ENCODE results near the gene C22orf31. TPM values are rescaled to one million over a fixed set of nuclear protein-coding genes. Genes with fewer than 3 reads are reported as not detected.

Gene C22orf31
- total RNA-seq, 1 experiment from 2014 or later = not detected

DNA sequence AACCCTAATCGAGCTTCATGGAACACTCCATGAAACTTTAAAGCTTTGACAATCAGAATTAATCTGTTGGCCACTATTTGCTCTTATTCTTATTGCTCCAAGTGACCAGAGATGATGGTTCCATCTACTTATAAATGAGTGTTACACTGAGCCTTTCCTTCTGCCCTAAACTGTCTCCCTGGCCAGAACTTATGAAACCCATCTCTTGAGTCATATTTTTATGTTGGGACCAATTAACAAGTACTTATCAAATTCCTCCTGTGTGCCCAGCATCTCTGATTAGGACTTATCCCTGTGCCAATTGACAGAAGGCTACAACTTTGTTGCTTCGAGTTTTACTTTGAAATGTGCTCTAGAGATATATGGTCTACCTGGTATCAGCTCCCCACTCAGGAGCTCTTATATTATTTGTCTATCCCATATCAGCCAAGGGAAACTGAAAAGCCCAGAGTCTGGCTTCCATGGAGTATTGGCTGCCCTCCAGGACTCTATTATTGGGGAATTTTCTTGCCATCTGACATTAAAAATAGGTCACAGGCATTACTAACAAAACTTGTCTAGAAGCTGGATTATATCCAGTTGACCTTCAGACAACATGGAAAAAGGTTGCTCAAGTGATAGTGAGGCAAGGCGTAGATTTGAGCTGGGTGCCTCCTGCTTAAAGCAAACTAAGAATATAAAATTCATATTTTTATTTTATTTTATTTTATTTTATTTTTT is 20.0 kb upstream of the C22orf31 start:
- no peak overlapping the region for H3K4me3 Mint-ChIP-seq (ENCODE audit: low read depth, unreplicated experiment)
- H3K36me3 Mint-ChIP-seq (ENCODE audit: insufficient read depth, unreplicated experiment) = no peaks in the 10 kb centered on the region
- no peaks in the 10 kb centered on the region for H3K27me3 Mint-ChIP-seq (ENCODE audit: unreplicated experiment)
- DNase-seq = no peak
- CTCF ChIA-PET = no interaction called here
- intact Hi-C loops (cut with micrococcal nuclease; ENCODE audit: unreplicated experiment) = no loop called here
- peaks cover 7% of the 10 kb centered on the region for H3K4me1 Mint-ChIP-seq (ENCODE audit: low read depth, unreplicated experiment)
- no TSS peak for BruUV-seq (replicated peaks)
- TF ChIP-seq, protein P1, sequence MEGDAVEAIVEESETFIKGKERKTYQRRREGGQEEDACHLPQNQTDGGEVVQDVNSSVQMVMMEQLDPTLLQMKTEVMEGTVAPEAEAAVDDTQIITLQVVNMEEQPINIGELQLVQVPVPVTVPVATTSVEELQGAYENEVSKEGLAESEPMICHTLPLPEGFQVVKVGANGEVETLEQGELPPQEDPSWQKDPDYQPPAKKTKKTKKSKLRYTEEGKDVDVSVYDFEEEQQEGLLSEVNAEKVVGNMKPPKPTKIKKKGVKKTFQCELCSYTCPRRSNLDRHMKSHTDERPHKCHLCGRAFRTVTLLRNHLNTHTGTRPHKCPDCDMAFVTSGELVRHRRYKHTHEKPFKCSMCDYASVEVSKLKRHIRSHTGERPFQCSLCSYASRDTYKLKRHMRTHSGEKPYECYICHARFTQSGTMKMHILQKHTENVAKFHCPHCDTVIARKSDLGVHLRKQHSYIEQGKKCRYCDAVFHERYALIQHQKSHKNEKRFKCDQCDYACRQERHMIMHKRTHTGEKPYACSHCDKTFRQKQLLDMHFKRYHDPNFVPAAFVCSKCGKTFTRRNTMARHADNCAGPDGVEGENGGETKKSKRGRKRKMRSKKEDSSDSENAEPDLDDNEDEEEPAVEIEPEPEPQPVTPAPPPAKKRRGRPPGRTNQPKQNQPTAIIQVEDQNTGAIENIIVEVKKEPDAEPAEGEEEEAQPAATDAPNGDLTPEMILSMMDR (IDR thresholded peaks at IDR 0.05; ENCODE audit: unreplicated experiment) = no peak
- H3K27ac Mint-ChIP-seq (ENCODE audit: unreplicated experiment) = no peak overlapping the region
- no peaks in the 10 kb centered on the region for H3K9me3 Mint-ChIP-seq (ENCODE audit: low read depth, unreplicated experiment)

DNA sequence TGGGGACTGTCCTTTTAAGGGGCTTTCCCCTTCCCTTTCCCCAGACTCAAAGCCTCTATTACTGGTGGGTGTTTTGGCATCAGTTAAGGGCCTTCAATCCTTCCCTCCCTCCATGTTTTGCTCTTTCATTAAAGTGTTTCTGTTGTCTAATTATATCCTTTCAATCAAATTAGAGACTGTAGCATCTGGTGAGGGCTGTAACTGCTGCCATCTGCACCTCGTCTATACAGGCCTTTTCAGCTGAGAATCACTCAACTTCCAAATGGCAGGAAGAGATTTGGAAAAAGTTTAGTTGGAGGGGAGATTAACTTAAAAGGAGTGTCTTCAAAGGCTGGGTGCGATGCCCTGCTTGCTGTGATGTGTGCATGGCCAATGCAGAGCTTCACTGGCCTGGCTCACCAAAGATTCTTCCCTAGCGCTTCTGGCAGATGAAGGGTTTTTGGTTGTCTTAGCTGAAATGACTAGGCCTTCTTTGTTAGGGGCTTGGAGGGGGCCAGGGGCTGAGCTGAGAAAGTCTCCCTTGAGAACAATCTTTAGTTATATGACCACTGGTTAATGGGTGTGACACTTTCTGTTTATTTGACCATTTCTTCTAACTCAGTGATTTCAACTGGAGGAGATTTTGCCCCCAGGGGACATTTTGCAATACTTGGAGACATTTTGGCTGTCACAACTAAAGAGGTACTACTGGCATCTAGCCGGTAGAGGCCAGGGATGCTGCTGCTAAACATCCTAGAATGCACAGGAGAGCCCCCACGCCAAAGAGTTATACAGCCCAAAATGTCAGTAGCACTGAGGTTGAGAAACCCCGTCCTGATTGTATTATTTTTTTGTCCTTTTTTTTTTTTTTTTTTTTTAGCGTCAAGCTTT is 18.7 kb upstream of the C22orf31 start:
- intact Hi-C loops (cut with micrococcal nuclease; ENCODE audit: unreplicated experiment) = no loop called here
- Mint-ChIP-seq H3K27me3 (ENCODE audit: unreplicated experiment) (peaks cover 11% of the 10 kb centered on the region), H3K4me1 (ENCODE audit: low read depth, unreplicated experiment) (peaks cover 7% of the 10 kb centered on the region), H3K36me3 (ENCODE audit: insufficient read depth, unreplicated experiment) (no peaks in the 10 kb centered on the region), H3K27ac (ENCODE audit: unreplicated experiment) (no peak overlapping the region), H3K4me3 (ENCODE audit: low read depth, unreplicated experiment) (no peak overlapping the region), H3K9me3 (ENCODE audit: low read depth, unreplicated experiment) (no peaks in the 10 kb centered on the region)
- no peak for DNase-seq
- BruUV-seq (replicated peaks) = no TSS peak
- CTCF ChIA-PET = interaction anchor here (0.6 kb wide), 1 partner anchor 18 kb away, joined by 5 read pairs; no protein-coding TSS in a partner anchor
- TF ChIP-seq, protein P1 (IDR thresholded peaks at IDR 0.05; ENCODE audit: unreplicated experiment) = no peak

DNA sequence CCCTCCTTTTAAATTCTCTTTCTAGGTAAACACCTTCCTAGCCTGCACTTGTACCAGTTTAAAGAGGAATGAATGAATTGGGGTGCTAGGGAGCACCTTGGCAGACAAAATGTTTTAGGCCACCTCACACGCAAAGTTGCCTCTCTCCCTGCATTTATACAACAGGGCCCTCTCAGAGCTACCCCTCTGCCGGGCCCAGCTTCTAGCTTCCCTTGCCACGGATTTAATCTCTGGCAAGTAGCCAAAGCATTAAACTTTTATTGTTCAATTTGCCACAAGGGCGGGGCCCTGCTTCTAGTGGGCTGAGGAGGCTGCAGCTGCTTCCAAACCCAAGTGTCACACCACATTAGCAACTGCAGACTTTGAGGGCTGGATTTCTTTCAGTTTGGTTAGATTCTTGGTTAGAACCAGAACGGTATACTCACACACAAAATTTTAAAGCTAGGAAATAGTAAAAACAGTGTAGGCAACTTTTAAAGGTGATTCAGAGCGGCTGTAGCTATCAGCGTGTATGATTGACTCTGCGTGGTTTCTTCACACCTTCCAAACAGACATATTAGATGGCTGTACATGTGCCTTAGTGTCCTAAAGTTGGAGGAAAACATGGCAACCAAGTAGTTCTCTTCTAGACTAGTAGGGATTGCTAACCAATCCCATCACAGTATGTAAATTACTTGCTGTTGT is 17.7 kb upstream of the C22orf31 start:
- peaks cover 7% of the 10 kb centered on the region for H3K4me1 Mint-ChIP-seq (ENCODE audit: low read depth, unreplicated experiment)
- intact Hi-C loops (cut with micrococcal nuclease; ENCODE audit: unreplicated experiment) = loop anchor here (10.0 kb wide), 1 partner anchor 75 kb away; no protein-coding TSS in a partner anchor
- TF ChIP-seq, protein P1 (IDR thresholded peaks at IDR 0.05; ENCODE audit: unreplicated experiment) = no peak
- no peak overlapping the region for H3K27ac Mint-ChIP-seq (ENCODE audit: unreplicated experiment)
- H3K27me3 Mint-ChIP-seq (ENCODE audit: unreplicated experiment) = peaks cover 21% of the 10 kb centered on the region
- H3K9me3 Mint-ChIP-seq (ENCODE audit: low read depth, unreplicated experiment) = no peaks in the 10 kb centered on the region
- no peak for DNase-seq
- CTCF ChIA-PET = no interaction called here
- H3K36me3 Mint-ChIP-seq (ENCODE audit: insufficient read depth, unreplicated experiment) = peaks cover under 1% of the 10 kb centered on the region
- no peak overlapping the region for H3K4me3 Mint-ChIP-seq (ENCODE audit: low read depth, unreplicated experiment)
- no TSS peak for BruUV-seq (replicated peaks)

- Mint-ChIP-seq H3K4me1 (ENCODE audit: low read depth, unreplicated experiment) (peaks cover 7% of the 10 kb centered on the region), H3K27ac (ENCODE audit: unreplicated experiment) (no peak overlapping the region), H3K36me3 (ENCODE audit: insufficient read depth, unreplicated experiment) (peaks cover 6% of the 10 kb centered on the region), H3K9me3 (ENCODE audit: low read depth, unreplicated experiment) (no peaks in the 10 kb centered on the region), H3K4me3 (ENCODE audit: low read depth, unreplicated experiment) (no peak overlapping the region), H3K27me3 (ENCODE audit: unreplicated experiment) (peaks cover 26% of the 10 kb centered on the region)
- intact Hi-C loops (cut with micrococcal nuclease; ENCODE audit: unreplicated experiment) = loop anchor here (10.0 kb wide), 1 partner anchor 76 kb away; no protein-coding TSS in a partner anchor
- BruUV-seq (replicated peaks) = no TSS peak
- DNase-seq = no peak
- TF ChIP-seq, protein P1 (IDR thresholded peaks at IDR 0.05; ENCODE audit: unreplicated experiment) = no peak
- CTCF ChIA-PET = no interaction called here
Measured at GRCh38 chr22:29078869-29079207, 17.2 kb upstream of the C22orf31 start.

Data from Calu3 (cell line).